B cell (primary cell): Measurements from ENCODE around the gene RERE. TPM values are rescaled to one million over a fixed set of nuclear protein-coding genes. Genes with fewer than 3 reads are reported as not detected.

Experiments
- ATAC-seq: fragments of 200-7000 bp; cut with Tn5 transposase; one replicate; pipeline ENCODE4 v1.10.0; 2021; ENCODE audit warnings: low read depth, mild to moderate bottlenecking, moderate number of reproducible peaks, moderate library complexity
- CTCF ChIA-PET: fragments of 350-600 bp; sonication (Branson Sonifier 250); formaldehyde crosslinking; loops from one replicate; lab custom pipeline; 2021; ENCODE audit warnings: antibody characterized with exemption, inconsistent platforms; lab: Charles Lee
- POLR2A ChIA-PET: fragments of 350-600 bp; sonication (Branson Sonifier 250); formaldehyde crosslinking; loops from one replicate; lab custom pipeline; 2021; ENCODE audit warnings: antibody characterized with exemption; lab: Charles Lee
- DNase-seq: peaks from one replicate; pipeline ENCODE4 v3.0.0; 2013
- H2AFZ ChIP-seq: 2 replicates; pipeline ENCODE4 v1.6.1; 2012; ENCODE audit warnings: mild to moderate bottlenecking, low read depth, low read length; ENCODE audit not compliant: insufficient read depth, poor library complexity, severe bottlenecking
- H3K27ac ChIP-seq, 2 donors: 1 replicate in 1 of 2; 2 replicates in 1 of 2; pipeline ENCODE4 v1.5.1; 2012 to 2013; ENCODE audit warnings: low read length in 2 of 2, mild to moderate bottlenecking in 2 of 2, moderate library complexity in 1 of 2
- H3K27me3 ChIP-seq, 4 experiments: fragments of 200-600 bp in 1 of 4; sonication (generic) in 1 of 4; replicated peaks in 1 of 4; 1 replicate in 2 of 4; 2 replicates in 2 of 4; pipeline versions ENCODE4 v1.6.1 to v1.7.0; 2013 to 2016; ENCODE audit warnings: low read length in 3 of 4, mild to moderate bottlenecking in 2 of 4, mixed read lengths in 1 of 4, moderate library complexity in 1 of 4; ENCODE audit not compliant: insufficient read depth in 4 of 4, control insufficient read depth in 3 of 4; ENCODE audit errors: control extremely low read depth in 1 of 4
- H3K36me3 ChIP-seq, 2 experiments: replicated peaks in 1 of 2; 1 replicate in 1 of 2; 2 replicates in 1 of 2; pipeline versions ENCODE4 v1.6.1 to v1.7.1; 2013; ENCODE audit warnings: low read length in 1 of 2; ENCODE audit not compliant: insufficient read depth in 2 of 2, control insufficient read depth in 1 of 2; ENCODE audit errors: control extremely low read depth in 1 of 2, extremely low read depth in 1 of 2
- H3K4me1 ChIP-seq, 2 donors: fragments of 200-600 bp in 1 of 2; sonication (generic) in 1 of 2; 1 replicate in 1 of 2; 2 replicates in 1 of 2; pipeline versions ENCODE4 v1.5.1 to v1.6.1; 2013 to 2017; ENCODE audit warnings: low read length in 2 of 2; ENCODE audit not compliant: control insufficient read depth in 2 of 2, insufficient read depth in 2 of 2
- H3K4me2 ChIP-seq: replicated peaks from 2 replicates; pipeline ENCODE3; 2012; ENCODE audit warnings: mild to moderate bottlenecking, low read depth, low read length; ENCODE audit not compliant: poor library complexity, severe bottlenecking
- H3K4me3 ChIP-seq, 5 experiments: fragments of 200-600 bp in 1 of 5; sonication (generic) in 1 of 5; 1 replicate in 3 of 5; 2 replicates in 2 of 5; pipeline versions ENCODE4 v1.5.1 to v1.7.0; 2011 to 2016; ENCODE audit warnings: low read length in 4 of 5, mild to moderate bottlenecking in 4 of 5, low read depth in 2 of 5, control low read depth in 1 of 5, moderate library complexity in 1 of 5; ENCODE audit not compliant: insufficient read depth in 1 of 5; ENCODE audit errors: control extremely low read depth in 1 of 5, extremely low read depth in 1 of 5
- H3K79me2 ChIP-seq: fragments of 200-600 bp; sonication (generic); one replicate; pipeline ENCODE4 v1.6.0; 2016; ENCODE audit warnings: low read length; ENCODE audit not compliant: control insufficient read depth, insufficient read depth
- H3K9ac ChIP-seq: fragments of 200-600 bp; sonication (generic); 2 replicates; pipeline ENCODE4 v1.6.1; 2017; ENCODE audit warnings: mild to moderate bottlenecking, low read length, moderate library complexity
- H3K9me3 ChIP-seq, 3 donors: one replicate each; pipeline versions ENCODE4 v1.6.1 to v1.7.1; 2013; ENCODE audit warnings: low read length in 2 of 3; ENCODE audit not compliant: control insufficient read depth in 2 of 3, insufficient read depth in 1 of 3; ENCODE audit errors: control extremely low read depth in 1 of 3
- H4K20me1 ChIP-seq: 2 replicates; pipeline ENCODE4 v1.6.0; 2012; ENCODE audit warnings: mild to moderate bottlenecking, low read length; ENCODE audit not compliant: insufficient read depth, control insufficient read depth, poor library complexity, severe bottlenecking
- H3K27ac Mint-ChIP-seq: one replicate; pipeline ENCODE4 v1.8.0; 2021; ENCODE audit warnings: mixed read lengths
- H3K27me3 Mint-ChIP-seq: one replicate; pipeline ENCODE4 v1.8.0; 2021; ENCODE audit warnings: mixed read lengths
- H3K4me1 Mint-ChIP-seq: one replicate; pipeline ENCODE4 v1.8.0; 2021; ENCODE audit warnings: mixed read lengths
- H3K4me3 Mint-ChIP-seq: one replicate; pipeline ENCODE4 v1.8.0; 2021; ENCODE audit warnings: mixed read lengths
- H3K9me3 Mint-ChIP-seq: one replicate; pipeline ENCODE4 v1.8.0; 2022; ENCODE audit warnings: mixed read lengths; ENCODE audit not compliant: insufficient read depth
- EZH2 ChIP-seq: IDR thresholded peaks from 2 replicates; pipeline ENCODE4 v1.6.1; 2012; ENCODE audit warnings: borderline replicate concordance, low read depth, mild to moderate bottlenecking, moderate library complexity, low read length; ENCODE audit not compliant: insufficient read depth, poor library complexity, severe bottlenecking
- WGBS: methylation state at CpG from one replicate; pipeline ENCODE4 v1.1.5; 2013; ENCODE audit warnings: missing lambda C conversion rate; ENCODE audit not compliant: insufficient coverage; 5-methylcytosine and 5-hydroxymethylcytosine counted together
- intact Hi-C: fragments of 100-400 bp; cut with micrococcal nuclease; formaldehyde crosslinking; loops from one replicate; pipeline ENCODE4 v1.10.0; 2022
- polyA plus RNA-seq: library from polyadenylated mRNA; depleted of rRNA; stranded (reverse); fragments of >200 nt; gene quantifications from 2 replicates; pipeline ENCODE4 v1.2.3, GENCODE V29; 2012
- total RNA-seq, 2 donors: library from RNA; stranded (reverse); fragments of 120-200 nt in 1 of 2; gene quantifications; 1 replicate in 1 of 2; 2 replicates in 1 of 2; pipeline versions ENCODE4 v1.2.3 to v1.2.4, GENCODE V29; 2013 to 2022
- TF ChIP-seq, protein P1 (sequence below): fragments of 200-600 bp; IDR thresholded peaks from one replicate; pipeline ENCODE4 v1.8.0; 2022; ENCODE audit warnings: antibody characterized with exemption, mild to moderate bottlenecking

The RERE gene
- total and polyA plus RNA-seq, 2 donors (not counting 1 experiment from before 2014, with no cell fraction given) = 27.3 to 132 TPM

DNA sequence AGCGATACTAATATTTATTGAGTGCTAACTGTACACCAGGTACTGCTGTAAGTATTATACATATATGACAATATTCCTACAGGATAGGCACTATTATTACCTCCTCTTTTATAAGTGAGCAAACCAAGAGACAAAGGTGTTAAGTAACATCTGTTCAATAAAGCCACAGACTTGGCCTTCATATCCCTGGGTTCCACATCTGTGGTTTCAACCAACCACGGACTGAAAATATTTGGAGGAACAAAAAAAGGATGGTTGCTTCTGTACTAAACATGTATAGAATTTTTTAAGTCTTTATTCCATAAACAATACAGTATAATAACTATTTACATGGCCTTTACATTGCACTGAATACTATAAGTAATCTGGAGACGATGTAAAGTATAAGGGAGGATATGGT lies 95.1 kb downstream of the RERE start:
- ChIA-PET CTCF (interaction anchor here (9.5 to 11.6 kb wide), 2 partner anchors 127 to 163 kb away, joined by 106 to 328 read pairs; no protein-coding TSS in a partner anchor), POLR2A (no interaction called here)
- H3K4me1 Mint-ChIP-seq = peaks cover 50% of the 10 kb centered on the region
- intact Hi-C loops = no loop called here
- Histone ChIP-seq H3K4me1 (peaks cover 18 to 26% of the 10 kb centered on the region in 2 donors), H3K79me2 (peaks cover 69% of the 10 kb centered on the region), H3K9me3 (no peaks in the 10 kb centered on the region), H3K27me3 (no peaks in the 10 kb centered on the region), H3K4me2 (peak overlapping the region; percentile 17), H3K4me3 (no peak overlapping the region), H2AFZ (no peak overlapping the region), H4K20me1 (no peaks in the 10 kb centered on the region), H3K27ac (peak overlapping the region in 1 of 2 donors; percentile 16), H3K9ac (no peak overlapping the region), H3K36me3 (no peaks in the 10 kb centered on the region)
- no CpG with 5 or more reads among the region's 3 CpGs for whole genome bisulfite sequencing
- TF ChIP-seq, protein P1, sequence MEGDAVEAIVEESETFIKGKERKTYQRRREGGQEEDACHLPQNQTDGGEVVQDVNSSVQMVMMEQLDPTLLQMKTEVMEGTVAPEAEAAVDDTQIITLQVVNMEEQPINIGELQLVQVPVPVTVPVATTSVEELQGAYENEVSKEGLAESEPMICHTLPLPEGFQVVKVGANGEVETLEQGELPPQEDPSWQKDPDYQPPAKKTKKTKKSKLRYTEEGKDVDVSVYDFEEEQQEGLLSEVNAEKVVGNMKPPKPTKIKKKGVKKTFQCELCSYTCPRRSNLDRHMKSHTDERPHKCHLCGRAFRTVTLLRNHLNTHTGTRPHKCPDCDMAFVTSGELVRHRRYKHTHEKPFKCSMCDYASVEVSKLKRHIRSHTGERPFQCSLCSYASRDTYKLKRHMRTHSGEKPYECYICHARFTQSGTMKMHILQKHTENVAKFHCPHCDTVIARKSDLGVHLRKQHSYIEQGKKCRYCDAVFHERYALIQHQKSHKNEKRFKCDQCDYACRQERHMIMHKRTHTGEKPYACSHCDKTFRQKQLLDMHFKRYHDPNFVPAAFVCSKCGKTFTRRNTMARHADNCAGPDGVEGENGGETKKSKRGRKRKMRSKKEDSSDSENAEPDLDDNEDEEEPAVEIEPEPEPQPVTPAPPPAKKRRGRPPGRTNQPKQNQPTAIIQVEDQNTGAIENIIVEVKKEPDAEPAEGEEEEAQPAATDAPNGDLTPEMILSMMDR = no peak
- TF ChIP-seq EZH2 = no peak
- ATAC-seq (no peak), DNase-seq (no peak)
- no peak overlapping the region for H3K27ac Mint-ChIP-seq
- no peak overlapping the region for H3K4me3 Mint-ChIP-seq
- H3K27me3 Mint-ChIP-seq = no peaks in the 10 kb centered on the region
- H3K9me3 Mint-ChIP-seq = no peaks in the 10 kb centered on the region

DNA sequence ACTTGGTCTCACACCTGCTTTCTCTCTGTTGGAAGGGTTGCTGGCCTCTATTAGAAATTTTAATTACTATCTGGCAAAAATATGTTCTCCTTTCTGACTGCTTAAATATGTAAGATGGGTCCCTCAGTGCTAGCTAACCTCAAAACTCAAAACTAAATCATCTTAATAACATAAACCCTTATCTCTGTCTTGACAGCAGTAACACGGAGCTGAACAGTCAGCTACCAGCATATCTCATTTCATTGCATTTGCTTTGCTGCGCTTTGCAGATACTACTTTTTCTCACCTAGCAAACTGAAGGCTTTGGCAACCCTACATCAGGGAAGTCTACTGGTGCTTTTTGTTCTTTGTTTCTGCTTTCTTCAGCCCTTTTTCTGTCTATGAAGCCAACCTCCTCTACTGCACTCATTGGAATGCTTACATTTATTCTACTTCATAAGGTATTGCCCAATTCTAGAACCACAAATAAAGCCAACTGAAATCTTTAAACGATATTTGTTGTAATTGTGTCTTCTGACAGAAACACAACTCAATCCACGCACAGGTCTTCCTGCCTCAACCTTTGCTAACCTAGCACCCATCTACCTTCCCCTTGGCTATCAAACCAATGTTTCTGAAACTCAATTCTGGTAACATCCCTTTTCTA lies 95.6 kb downstream of the RERE start:
- H3K27ac ChIP-seq = no peak overlapping the region
- H3K27me3 Mint-ChIP-seq = no peaks in the 10 kb centered on the region
- no peaks in the 10 kb centered on the region for H3K9me3 ChIP-seq
- no peaks in the 10 kb centered on the region for H4K20me1 ChIP-seq
- no peak overlapping the region for H3K9ac ChIP-seq
- peak overlapping the region; percentile 17 for H3K4me2 ChIP-seq
- H3K27me3 ChIP-seq = no peaks in the 10 kb centered on the region
- no peak overlapping the region for H3K4me3 Mint-ChIP-seq
- ChIA-PET POLR2A (no interaction called here), CTCF (interaction anchor here (1.0 to 11.6 kb wide), 2 partner anchors 127 to 163 kb away, joined by 3 to 328 read pairs; no protein-coding TSS in a partner anchor)
- peaks cover 18 to 26% of the 10 kb centered on the region in 2 donors for H3K4me1 ChIP-seq
- intact Hi-C loops = no loop called here
- H2AFZ ChIP-seq = no peak overlapping the region
- H3K4me3 ChIP-seq = no peak overlapping the region
- H3K27ac Mint-ChIP-seq = no peak overlapping the region
- DNase-seq (no peak), ATAC-seq (no peak)
- no peaks in the 10 kb centered on the region for H3K36me3 ChIP-seq
- peaks cover 51% of the 10 kb centered on the region for H3K4me1 Mint-ChIP-seq
- H3K79me2 ChIP-seq = peaks cover 69% of the 10 kb centered on the region
- H3K9me3 Mint-ChIP-seq = no peaks in the 10 kb centered on the region
- TF ChIP-seq, protein P1 = no peak
- no peak for TF ChIP-seq EZH2
- WGBS = 88% methylated on average over 3 of the region's 4 CpGs
